Thoracic aorta (tissue), 2 donors: ENCODE measurements around the gene H6PD. TPM values are rescaled to one million over a fixed set of nuclear protein-coding genes. Genes with fewer than 3 reads are reported as not detected.

ENCODE experiments used
- ATAC-seq: fragments of 150-250 bp; one replicate; pipeline ENCODE4 v1.8.0; 2017; ENCODE audit warnings: low read depth; ENCODE audit not compliant: insufficient number of reproducible peaks, low FRiP score
- DNase-seq: peaks from one replicate; pipeline ENCODE4 v3.0.0-alpha.2; 2020; ENCODE audit warnings: low spot score
- H3K27ac ChIP-seq, 2 donors: fragments of 200-600 bp; sonication (generic); 1 replicate in 1 of 2; 2 replicates in 1 of 2; pipeline ENCODE4 v1.5.1; 2016; ENCODE audit warnings: mild to moderate bottlenecking in 2 of 2, moderate library complexity in 2 of 2
- H3K27me3 ChIP-seq: fragments of 200-600 bp; sonication (generic); replicated peaks from 2 replicates; pipeline ENCODE4 v1.6.0; 2016; ENCODE audit warnings: mild to moderate bottlenecking; ENCODE audit not compliant: insufficient read depth
- H3K36me3 ChIP-seq: fragments of 200-600 bp; sonication (generic); one replicate; pipeline ENCODE4 v1.5.1; 2016
- H3K4me1 ChIP-seq, 2 donors: fragments of 200-600 bp; sonication (generic); 1 replicate in 1 of 2; 2 replicates in 1 of 2; pipeline versions ENCODE4 v1.5.1 to v1.6.0; 2016; ENCODE audit warnings: low read depth in 2 of 2, mild to moderate bottlenecking in 1 of 2; ENCODE audit not compliant: control insufficient read depth in 1 of 2
- H3K4me3 ChIP-seq: fragments of 200-600 bp; sonication (generic); 2 replicates; pipeline ENCODE4 v1.5.1; 2016; ENCODE audit warnings: mild to moderate bottlenecking
- H3K9me3 ChIP-seq: fragments of 200-600 bp; sonication (generic); 2 replicates; pipeline ENCODE4 v1.5.1; 2016
- total RNA-seq, 2 donors: library from RNA; depleted of rRNA; stranded (reverse); fragments of >200 nt; gene quantifications; one replicate each; pipeline versions ENCODE4 v1.1.0 to v1.2.3, GENCODE V29; 2016
- TF ChIP-seq, protein P1 (sequence below): fragments of 200-600 bp; sonication (generic); IDR thresholded peaks from one replicate; pipeline ENCODE4 v1.5.1; 2019; ENCODE audit warnings: antibody characterized with exemption

H6PD gene
- total RNA-seq, 2 donors from 2014 or later = 57.8 to 80.6 TPM

DNA sequence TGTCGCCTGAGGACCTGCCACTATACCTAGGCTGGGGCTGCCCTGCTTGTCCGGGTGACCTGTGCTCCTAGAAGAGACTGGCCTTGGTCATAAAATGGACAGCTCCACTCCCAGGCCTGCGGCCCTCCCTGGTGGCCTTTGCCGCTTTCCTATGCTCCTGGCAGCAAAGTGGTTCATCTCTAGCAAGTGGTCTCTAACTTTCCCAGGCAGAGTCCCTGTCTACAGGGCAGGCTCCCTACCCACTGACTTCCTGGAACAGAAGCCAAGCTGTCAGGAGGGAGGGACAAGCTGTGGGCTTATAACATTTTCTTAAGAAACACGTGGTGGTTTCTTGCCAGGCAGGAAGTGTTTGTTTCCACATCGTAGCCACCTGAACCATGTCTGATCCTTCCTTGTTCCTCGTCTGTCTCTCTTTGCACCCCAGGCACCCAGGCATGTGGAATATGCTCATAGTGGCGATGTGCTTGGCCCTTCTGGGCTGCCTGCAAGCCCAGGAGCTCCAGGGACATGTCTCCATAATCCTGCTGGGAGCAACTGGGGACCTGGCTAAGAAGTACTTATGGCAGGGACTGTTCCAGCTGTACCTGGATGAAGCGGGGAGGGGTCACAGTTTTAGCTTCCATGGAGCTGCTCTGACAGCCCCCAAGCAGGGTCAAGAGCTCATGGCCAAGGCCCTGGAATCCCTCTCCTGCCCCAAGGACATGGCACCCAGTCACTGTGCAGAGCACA, 10.1 kb downstream of the H6PD start:
- TF ChIP-seq, protein P1, sequence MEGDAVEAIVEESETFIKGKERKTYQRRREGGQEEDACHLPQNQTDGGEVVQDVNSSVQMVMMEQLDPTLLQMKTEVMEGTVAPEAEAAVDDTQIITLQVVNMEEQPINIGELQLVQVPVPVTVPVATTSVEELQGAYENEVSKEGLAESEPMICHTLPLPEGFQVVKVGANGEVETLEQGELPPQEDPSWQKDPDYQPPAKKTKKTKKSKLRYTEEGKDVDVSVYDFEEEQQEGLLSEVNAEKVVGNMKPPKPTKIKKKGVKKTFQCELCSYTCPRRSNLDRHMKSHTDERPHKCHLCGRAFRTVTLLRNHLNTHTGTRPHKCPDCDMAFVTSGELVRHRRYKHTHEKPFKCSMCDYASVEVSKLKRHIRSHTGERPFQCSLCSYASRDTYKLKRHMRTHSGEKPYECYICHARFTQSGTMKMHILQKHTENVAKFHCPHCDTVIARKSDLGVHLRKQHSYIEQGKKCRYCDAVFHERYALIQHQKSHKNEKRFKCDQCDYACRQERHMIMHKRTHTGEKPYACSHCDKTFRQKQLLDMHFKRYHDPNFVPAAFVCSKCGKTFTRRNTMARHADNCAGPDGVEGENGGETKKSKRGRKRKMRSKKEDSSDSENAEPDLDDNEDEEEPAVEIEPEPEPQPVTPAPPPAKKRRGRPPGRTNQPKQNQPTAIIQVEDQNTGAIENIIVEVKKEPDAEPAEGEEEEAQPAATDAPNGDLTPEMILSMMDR = no peak
- ATAC-seq (no peak), DNase-seq (no peak)
- no peaks in the 10 kb centered on the region for H3K9me3 ChIP-seq
- H3K27ac ChIP-seq = no peak overlapping the region
- peaks cover 19% of the 10 kb centered on the region for H3K36me3 ChIP-seq
- H3K4me3 ChIP-seq = no peak overlapping the region
- H3K27me3 ChIP-seq = no peaks in the 10 kb centered on the region
- H3K4me1 ChIP-seq = peaks cover 46 to 76% of the 10 kb centered on the region in 2 donors

DNA sequence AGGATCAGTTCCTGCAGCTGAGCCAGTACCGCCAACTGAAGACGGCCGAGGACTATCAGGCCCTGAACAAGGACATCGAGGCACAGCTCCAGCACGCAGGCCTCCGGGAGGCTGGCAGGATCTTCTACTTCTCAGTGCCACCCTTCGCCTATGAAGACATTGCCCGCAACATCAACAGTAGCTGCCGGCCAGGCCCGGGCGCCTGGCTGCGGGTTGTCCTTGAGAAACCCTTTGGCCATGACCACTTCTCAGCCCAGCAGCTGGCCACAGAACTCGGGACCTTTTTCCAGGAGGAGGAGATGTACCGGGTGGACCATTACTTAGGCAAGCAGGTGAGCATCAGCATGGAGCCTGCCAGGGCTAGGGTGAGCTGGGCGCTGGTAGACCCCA, 10.7 kb downstream of the H6PD start:
- ATAC-seq (no peak), DNase-seq (no peak)
- H3K27me3 ChIP-seq = no peaks in the 10 kb centered on the region
- H3K9me3 ChIP-seq = no peaks in the 10 kb centered on the region
- peaks cover 44 to 76% of the 10 kb centered on the region in 2 donors for H3K4me1 ChIP-seq
- H3K4me3 ChIP-seq = no peak overlapping the region
- no peak overlapping the region for H3K27ac ChIP-seq
- peaks cover 19% of the 10 kb centered on the region for H3K36me3 ChIP-seq
- TF ChIP-seq, protein P1 = no peak

DNA sequence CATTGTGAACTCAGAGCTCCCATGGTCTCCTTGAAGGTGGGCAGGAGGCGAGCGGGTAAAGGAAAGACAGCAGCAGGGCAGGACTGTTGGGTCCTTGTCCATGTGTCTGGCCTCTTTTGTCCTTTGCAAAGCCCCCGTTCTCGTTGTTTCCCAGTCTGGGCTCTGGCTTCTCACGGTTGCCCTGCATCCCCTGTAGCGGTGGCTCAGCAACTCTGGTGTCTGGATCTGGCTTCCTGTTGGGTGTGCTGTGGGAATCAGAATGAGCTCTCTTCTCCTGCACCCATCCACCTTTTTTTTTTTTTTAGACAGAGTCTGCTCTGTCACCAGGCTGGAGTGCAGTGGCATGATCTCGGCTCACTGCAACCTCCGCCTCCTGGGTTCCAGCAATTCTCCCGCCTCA, 11.1 kb downstream of the H6PD start:
- ATAC-seq = no peak
- no peak for DNase-seq
- Histone ChIP-seq H3K36me3 (peaks cover 19% of the 10 kb centered on the region), H3K4me3 (no peak overlapping the region), H3K9me3 (no peaks in the 10 kb centered on the region), H3K27me3 (no peaks in the 10 kb centered on the region), H3K4me1 (peaks cover 46 to 76% of the 10 kb centered on the region in 2 donors), H3K27ac (no peak overlapping the region)
- TF ChIP-seq, protein P1 = no peak

DNA sequence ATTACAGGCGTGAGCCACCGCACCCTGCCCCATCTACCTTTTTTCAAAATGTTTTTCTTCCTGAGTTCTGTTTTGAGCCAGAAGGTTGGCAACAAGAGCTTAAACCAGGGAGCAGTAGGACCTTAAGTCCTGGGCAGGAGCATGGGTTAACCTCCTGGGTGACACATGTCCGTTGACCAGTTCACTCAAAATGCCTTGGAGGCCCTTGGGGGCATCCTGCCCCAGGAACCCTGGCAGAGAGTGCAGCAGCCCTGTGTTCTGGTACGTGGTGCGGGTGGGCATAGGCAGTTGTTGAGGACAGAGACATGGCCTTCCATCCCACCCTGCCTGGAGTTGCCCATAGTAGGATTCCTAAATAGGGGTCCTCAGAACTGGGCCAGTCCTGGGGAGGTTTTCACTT, 11.6 kb downstream of the H6PD start:
- DNase-seq (no peak), ATAC-seq (no peak)
- Histone ChIP-seq H3K9me3 (no peaks in the 10 kb centered on the region), H3K27me3 (no peaks in the 10 kb centered on the region), H3K4me1 (peaks cover 52 to 78% of the 10 kb centered on the region in 2 donors), H3K4me3 (no peak overlapping the region), H3K36me3 (peaks cover 19% of the 10 kb centered on the region), H3K27ac (no peak overlapping the region)
- TF ChIP-seq, protein P1 = no peak

DNA sequence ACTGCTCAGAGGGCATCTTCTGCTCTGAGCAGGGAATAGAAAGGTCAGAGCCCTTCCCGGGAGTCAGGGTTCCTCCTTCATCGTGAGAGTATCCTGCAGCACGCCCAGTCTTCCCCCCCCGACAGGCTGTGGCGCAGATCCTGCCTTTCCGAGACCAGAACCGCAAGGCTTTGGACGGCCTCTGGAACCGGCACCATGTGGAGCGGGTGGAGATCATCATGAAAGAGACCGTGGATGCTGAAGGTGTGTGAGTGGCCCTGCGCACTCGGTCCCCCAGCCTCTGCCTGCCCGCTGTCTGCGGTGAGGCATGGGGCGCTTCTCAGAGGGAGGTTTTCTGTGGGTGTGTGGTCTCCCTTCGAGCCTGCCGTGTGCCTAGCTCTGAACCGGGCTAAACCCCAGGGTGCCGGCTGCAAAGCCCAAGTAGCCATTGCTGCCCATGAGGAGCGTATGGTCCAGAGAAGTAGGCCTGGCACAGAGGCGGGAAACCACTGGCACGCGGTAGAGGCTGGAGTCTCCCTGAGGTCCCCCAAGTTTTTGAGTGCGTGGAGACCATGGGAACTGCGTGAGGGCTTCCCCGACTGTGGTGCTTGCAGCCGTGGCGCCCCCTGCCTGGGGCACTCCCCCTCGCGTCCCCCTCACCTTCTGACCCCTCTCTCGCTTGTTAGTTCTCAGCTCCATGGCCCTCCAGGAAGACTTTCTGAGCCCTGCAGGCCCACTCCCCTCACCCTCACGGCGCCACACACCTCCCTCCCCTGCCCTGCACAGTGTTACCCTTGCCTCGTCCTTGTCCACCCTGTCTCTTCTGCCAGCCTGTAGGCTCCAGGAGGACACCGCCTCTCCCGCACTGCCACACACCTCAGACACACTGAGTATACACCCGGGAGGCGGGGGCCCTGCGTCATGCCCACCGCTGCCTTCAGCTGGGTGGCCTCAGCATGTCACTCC, 12.5 kb downstream of the H6PD start:
- no peak for DNase-seq
- Histone ChIP-seq H3K4me3 (no peak overlapping the region), H3K4me1 (peaks cover 52 to 78% of the 10 kb centered on the region in 2 donors), H3K9me3 (no peaks in the 10 kb centered on the region), H3K27me3 (no peaks in the 10 kb centered on the region), H3K27ac (no peak overlapping the region), H3K36me3 (peaks cover 19% of the 10 kb centered on the region)
- TF ChIP-seq, protein P1 = no peak
- no peak for ATAC-seq
